NCI-H345 (cell line): ENCODE measurements around the gene NPHP4.

Experiments used
- DNase-seq: peaks from one replicate; lab custom pipeline; 2025; lab: John Stamatoyannopoulos, UW

NPHP4 gene

GRCh38 chr1:5877683-5878530 is 114.3 kb downstream of the NPHP4 start:
- DNase-seq: no peak

DNA sequence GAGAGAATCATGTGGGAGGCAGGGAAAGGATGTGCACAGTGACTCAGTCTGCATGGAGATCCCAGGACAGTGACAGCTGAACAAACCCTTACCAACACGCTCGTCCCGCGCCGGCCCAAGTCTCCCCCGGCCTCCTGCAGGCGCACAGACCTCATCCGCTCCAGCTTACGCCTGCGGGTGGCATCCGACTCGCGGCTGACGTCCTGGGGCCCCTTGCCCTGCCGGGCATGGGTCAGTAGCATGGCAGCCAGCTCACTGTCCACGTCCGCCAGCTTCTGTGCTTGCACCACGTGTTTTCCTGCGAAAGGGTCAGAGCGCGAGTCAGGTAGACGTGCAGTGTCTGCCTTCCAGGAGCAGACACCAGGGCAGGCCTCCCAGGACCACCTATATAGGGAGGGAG is 115.2 kb downstream of the NPHP4 start:
- no peak for DNase-seq

DNA sequence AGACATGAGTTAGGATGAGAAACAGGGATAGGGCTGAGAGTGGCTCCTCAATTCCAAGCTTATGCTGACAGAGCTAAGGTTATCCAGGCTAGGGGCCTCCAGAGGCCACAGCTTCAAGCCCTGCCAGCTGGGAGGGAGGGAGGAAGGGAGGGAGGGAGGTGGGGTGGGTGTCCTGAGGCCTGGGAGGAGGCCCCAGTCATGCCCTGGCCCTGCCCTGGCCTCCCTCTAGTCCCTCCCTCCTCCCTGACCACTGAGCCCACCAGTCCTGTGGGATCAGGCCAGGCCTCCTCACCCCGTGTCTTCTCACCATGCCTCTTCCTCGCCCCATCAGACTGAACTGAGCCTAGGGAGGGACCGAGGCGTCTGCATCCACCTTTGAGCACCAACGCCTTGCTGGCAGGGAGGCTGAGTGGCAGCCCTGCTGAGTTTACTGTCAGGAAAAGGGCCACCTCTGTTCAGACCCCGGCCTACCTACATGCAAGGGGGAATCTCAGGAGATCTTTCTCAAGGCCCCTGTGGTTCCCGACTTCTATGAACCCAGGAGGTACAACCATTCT is 116.1 kb downstream of the NPHP4 start:
- DNase-seq: no peak

GRCh38 chr1:5875345-5875910 is 116.8 kb downstream of the NPHP4 start:
- DNase-seq: no peak

- no peak for DNase-seq
Observed at GRCh38 chr1:5874416-5875110, 117.7 kb downstream of the NPHP4 start.

DNA sequence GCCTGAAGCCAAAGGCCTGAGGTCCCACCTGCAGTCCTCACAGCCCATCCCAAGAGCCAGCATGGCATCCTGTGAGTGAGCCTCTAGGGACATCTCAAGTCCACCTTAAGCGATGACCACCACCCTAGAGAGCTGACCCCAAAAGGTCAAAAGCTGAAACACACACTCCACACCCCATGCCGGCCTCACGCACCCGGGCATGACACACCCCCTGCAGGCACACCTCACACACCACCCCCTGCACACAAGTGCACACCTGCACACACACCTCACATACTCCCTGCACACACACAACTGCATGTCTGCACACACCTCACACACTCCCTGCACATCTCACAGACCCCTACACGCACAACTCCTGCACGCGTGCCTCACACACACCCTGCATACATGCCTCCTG is 118.7 kb downstream of the NPHP4 start:
- DNase-seq: no peak

DNA sequence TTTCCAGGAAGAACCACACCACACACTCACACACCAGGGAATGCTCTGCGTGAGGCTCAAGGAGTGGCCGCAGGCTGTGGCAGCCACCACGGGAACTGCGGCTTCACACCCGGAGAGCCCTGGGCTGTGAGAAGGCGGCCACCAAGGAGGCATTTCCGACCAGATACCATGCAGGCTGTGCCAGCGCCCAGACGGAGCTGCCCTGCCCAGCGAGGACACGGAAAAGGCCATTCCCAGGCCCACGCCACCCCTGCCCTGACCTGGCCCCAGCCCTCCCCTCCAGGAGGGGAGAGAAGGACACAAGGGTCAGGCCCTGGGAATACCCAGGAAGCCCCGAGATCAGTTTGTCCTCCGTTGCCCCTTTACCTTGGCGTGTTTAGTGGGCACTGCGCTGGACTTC is 119.3 kb downstream of the NPHP4 start:
- no peak for DNase-seq

DNA sequence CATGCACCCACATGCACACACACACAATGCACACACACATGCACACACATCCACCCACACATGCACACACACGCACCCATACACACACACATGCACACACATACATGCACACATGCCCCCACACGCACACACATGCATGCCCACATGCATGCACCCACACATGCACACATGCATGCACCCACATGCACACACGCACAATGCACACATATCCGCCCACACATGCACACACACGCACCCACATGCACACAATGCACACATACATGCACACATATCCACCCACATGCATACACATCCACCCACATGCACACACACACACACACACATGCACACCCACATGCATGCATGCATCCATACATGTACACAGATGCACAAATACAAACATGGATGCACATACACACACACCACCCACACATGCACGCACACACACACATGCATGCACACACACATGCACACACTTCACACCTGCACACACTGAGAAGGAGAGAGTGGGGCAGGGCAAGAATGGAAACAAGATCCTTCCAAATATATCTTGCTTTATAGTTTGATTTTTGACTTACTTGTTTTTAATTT is 123.2 kb downstream of the NPHP4 start:
- no peak for DNase-seq

DNA sequence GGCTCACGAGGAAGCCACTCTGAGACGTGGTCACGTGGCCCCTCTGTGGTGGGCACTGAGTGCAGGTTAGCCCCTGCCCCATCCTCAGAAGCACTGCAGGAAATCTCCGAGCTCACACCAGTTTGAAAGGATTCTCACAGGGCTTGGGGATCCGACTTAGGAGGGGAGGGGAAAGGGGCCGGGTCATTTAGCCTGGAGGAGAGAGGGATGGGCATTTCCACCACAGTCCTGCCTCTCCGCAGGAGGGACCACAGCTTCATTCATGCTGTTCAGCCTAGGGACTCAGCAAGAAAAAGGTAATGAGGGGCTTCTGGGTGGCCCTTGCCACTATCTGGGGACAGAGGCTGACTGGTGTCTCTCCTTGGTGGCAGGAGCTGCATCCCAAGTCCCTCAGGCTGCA is 126.5 kb downstream of the NPHP4 start:
- no peak for DNase-seq

- no peak for DNase-seq
Observed at GRCh38 chr1:5865056-5865455, 127.2 kb downstream of the NPHP4 start.

DNA sequence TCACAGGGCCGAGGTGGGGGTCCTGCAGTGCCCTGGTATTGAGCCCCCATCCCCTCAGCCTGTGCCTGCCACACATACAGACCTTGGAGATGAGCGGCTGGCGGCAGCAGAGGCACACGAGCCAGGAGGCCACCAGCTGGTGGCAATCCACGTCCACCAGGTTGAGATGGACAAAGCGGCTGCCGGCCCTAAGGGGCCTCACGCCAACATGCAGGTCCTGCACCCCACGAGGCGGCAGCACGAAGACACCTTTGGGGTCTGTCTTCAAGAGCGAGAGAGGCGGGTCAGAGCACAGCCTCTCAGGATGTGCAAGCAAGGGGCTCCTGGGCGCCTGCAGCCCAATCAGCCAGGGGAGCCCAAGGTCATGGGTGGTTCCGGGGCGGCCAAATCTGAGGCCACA is 128.0 kb downstream of the NPHP4 start:
- DNase-seq: no peak

- no peak for DNase-seq
Observed at GRCh38 chr1:5863238-5863637, 129.0 kb downstream of the NPHP4 start.

DNA sequence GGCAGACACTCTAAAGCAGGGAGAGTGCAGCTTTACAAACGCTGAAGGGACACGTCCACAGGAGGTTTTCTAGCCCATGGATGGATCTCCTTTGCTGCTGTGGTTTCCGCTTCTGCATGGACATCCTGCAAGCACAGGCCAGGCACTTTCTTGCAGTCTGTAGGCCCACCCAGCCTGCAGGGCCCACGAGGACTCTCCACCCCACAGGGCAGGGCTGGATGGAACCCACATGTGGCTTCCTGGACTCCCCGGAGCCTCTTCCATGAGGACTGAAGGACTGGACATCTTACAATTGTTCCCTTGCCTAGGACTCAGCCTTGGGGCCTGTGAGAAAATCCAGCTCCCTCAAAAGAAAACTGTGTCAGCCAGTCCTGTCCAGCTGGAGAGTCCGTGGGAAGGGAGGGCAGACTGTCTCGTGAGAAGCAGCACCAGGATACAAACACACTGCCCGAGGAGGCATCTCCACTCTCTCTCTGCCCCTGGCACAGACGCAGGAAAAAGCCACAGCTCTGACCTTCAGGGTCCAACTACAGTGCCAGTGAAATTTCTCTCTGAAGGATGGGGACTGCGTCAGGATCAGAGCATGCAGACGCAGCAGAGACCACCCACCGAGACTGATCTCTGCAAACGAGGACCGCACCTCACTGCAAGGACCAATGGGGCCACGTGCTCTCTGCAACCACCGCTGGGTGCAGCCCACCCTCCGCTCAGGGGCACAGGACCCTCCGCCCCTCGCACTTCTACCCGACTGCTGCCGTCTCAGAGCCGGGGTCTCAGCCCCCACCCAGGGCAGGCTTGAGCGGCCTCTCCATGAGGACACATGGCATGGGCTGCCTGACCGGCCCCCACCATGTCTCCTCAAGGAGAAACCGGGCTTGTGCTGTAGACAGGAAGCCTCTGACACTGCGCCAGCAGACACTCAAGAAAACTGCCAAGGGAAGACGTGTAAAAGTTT is 130.1 kb downstream of the NPHP4 start:
- DNase-seq: no peak

- DNase-seq: no peak
Observed at GRCh38 chr1:5860277-5860676, 131.9 kb downstream of the NPHP4 start.

DNA sequence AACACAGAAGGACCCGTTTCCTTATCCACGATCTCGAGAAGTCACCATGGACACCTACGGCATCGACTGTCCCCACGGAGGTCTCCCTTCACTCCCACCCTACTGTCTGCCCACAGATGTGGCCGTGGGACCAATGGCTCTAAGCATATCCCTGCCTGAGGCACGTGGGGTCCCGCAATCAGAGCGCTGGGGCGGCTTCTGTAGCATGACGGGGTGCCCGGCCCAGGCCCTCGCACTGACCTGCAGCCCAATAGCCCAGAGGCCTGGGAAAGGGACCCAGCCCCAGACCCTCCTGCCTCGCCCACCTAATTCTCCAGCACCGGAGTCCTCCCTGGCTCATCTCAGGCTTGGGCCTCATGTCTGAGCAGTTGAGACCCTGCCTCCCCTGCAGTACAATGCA is 132.5 kb downstream of the NPHP4 start:
- DNase-seq: no peak

DNA sequence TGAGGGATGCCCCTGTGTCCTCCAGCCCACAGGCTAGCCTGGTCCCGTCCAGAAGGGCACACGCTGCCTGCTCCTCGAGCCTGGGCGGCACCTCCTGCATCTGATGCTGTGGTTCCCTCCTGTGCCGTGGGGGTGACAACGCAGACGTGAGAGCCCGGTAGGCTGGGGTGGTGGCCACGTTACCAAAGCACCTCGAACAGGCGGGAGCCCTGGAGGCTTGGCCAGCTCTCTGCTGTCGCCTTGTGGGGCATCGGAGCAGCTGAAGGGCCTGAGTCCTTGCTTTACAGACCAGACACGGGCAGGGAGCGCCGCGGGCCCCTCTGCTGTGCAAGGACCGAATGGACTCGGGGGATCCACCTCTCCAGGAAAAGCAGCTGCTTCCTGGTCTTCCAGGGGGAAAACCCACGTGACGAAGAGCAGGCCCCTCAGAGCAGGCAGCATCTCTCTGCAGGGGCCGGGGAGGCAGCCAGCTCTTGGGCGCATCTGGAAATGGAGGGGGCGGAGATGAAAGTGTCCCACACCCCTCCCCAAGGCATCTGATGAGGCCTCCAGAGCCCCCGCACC is 133.3 kb downstream of the NPHP4 start:
- DNase-seq: no peak

DNA sequence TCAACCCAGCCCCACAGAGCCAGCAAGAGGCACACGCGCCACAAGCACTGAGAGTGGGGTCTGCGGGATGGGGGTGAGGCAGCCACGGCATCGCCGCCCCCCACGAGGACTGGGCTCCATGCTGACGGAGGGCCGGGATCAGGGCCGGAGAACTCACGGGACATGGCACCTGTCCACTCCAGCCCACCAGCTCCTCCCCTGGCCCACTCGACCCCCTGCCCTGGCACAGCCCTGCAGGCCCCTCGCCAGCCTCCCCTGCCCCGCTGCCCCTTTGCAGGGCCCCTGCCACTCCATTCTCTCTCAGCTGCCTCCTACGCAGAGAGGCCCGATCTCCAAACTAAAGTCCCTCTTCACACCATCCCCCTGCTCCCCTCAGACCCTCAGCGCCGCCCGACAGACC is 134.0 kb downstream of the NPHP4 start:
- no peak for DNase-seq

GRCh38 chr1:5857508-5858090 is 134.6 kb downstream of the NPHP4 start:
- DNase-seq: no peak

- no peak for DNase-seq
Observed at GRCh38 chr1:5857011-5857410, 135.2 kb downstream of the NPHP4 start.

- DNase-seq: no peak
Observed at GRCh38 chr1:5856246-5856815, 135.9 kb downstream of the NPHP4 start.
